ENCODE measurements around the gene ZNF784. TPM values are rescaled to one million over a fixed set of nuclear protein-coding genes. Genes with fewer than 3 reads are reported as not detected.
"Not testable (repeated sequence)": the region's sequence is repeated elsewhere in the genome, so short reads cannot be mapped to it uniquely, and the experiment has no call there.

Gene ZNF784
- total RNA-seq, 3 donors from 2014 or later, result 3.3 to 3.4 (median 3.4) TPM

- H3K4me1 Mint-ChIP-seq (ENCODE audit: low read depth), result peaks cover 21% of the 10 kb centered on the region
- no peak overlapping the region for H3K4me3 Mint-ChIP-seq
- H3K36me3 Mint-ChIP-seq (ENCODE audit: insufficient read depth), result peaks cover 14% of the 10 kb centered on the region
- no peaks in the 10 kb centered on the region for H3K9me3 Mint-ChIP-seq
- no peak for ATAC-seq
- no peaks in the 10 kb centered on the region for H3K27me3 Mint-ChIP-seq (ENCODE audit: low read depth)
- no peak for DNase-seq
Observed at GRCh38 chr19:55578031-55578760, 46.2 kb downstream of the ZNF784 start.

- H3K36me3 Mint-ChIP-seq (ENCODE audit: insufficient read depth), result peaks cover 14% of the 10 kb centered on the region
- no peak overlapping the region for H3K4me3 Mint-ChIP-seq
- no peaks in the 10 kb centered on the region for H3K27me3 Mint-ChIP-seq (ENCODE audit: low read depth)
- H3K4me1 Mint-ChIP-seq (ENCODE audit: low read depth), result peaks cover 16% of the 10 kb centered on the region
- DNase-seq (no peak), ATAC-seq (no peak)
- no peaks in the 10 kb centered on the region for H3K9me3 Mint-ChIP-seq
Observed at GRCh38 chr19:55576746-55577145, 47.6 kb downstream of the ZNF784 start.

GRCh38 chr19:55573929-55574328, 50.4 kb downstream of the ZNF784 start:
- not testable (repeated sequence) for H3K36me3 Mint-ChIP-seq (ENCODE audit: insufficient read depth); ATAC-seq; H3K4me3 Mint-ChIP-seq; H3K4me1 Mint-ChIP-seq (ENCODE audit: low read depth); H3K27me3 Mint-ChIP-seq (ENCODE audit: low read depth); H3K9me3 Mint-ChIP-seq; DNase-seq

Other genes with a start within 250 kb of the ZNF784 start
- not detected for gene TMEM190, start 247.7 kb downstream of the ZNF784 start, total RNA-seq
- gene TMEM238, start 240.3 kb downstream of the ZNF784 start, total RNA-seq, result 1 to 10 TPM; 6.1 to 8.8 (median 8.4) TPM
- gene RPL28, start 238.6 kb downstream of the ZNF784 start, total RNA-seq, result 1,000 to 10,000 TPM; 3,242 to 3,402 (median 3,363) TPM
- 100 to 1,000 TPM; 226 to 281 (median 237) TPM for gene UBE2S, start 216.8 kb downstream of the ZNF784 start, total RNA-seq
- not detected for gene SHISA7, start 181.3 kb downstream of the ZNF784 start, total RNA-seq
- 10 to 100 TPM; 63.2 to 65.1 (median 64.5) TPM for gene ISOC2, start 162.9 kb downstream of the ZNF784 start, total RNA-seq
- gene C19orf85, start 159.8 kb downstream of the ZNF784 start, total RNA-seq, result not detected
- gene ZNF628, start 147.9 kb downstream of the ZNF784 start, total RNA-seq, result 10 to 100 TPM; 11.0 to 12.6 (median 12.1) TPM
- gene NAT14, start 139.4 kb downstream of the ZNF784 start, total RNA-seq, result 10 to 100 TPM; 16.0 to 23.4 (median 17.6) TPM
- gene SSC5D, start 136.1 kb downstream of the ZNF784 start, total RNA-seq, result under 1 TPM; 0.29 to 0.66 (median 0.38) TPM
- not detected for gene SBK2, start 87.4 kb downstream of the ZNF784 start, total RNA-seq
- gene SBK3, start 79.0 kb downstream of the ZNF784 start, total RNA-seq, result not detected
- 10 to 100 TPM; 10.1 to 12.2 (median 11.0) TPM for gene ZNF579, start 43.7 kb downstream of the ZNF784 start, total RNA-seq
- gene FIZ1, start 25.0 kb downstream of the ZNF784 start, total RNA-seq, result 10 to 100 TPM; 31.4 to 35.5 (median 34.4) TPM
- gene ZNF524, start 24.3 kb downstream of the ZNF784 start, total RNA-seq, result 10 to 100 TPM; 12.5 to 12.6 (median 12.6) TPM
- gene ZNF865, start 18.9 kb downstream of the ZNF784 start, total RNA-seq, result 10 to 100 TPM; 14.5 to 15.9 (median 15.4) TPM
- 10 to 100 TPM; 27.1 to 31.5 (median 28.5) TPM for gene ZNF580, start 16.4 kb upstream of the ZNF784 start, total RNA-seq
- gene ZNF581, start 19.1 kb upstream of the ZNF784 start, total RNA-seq, result 10 to 100 TPM; 46.2 to 54.1 (median 52.7) TPM
- gene CCDC106, start 23.6 kb upstream of the ZNF784 start, total RNA-seq, result 1 to 10 TPM; 3.9 to 7.8 (median 4.8) TPM
- 100 to 1,000 TPM; 467 to 532 (median 476) TPM for gene U2AF2, start 30.5 kb upstream of the ZNF784 start, total RNA-seq
- gene EPN1, start 50.7 kb upstream of the ZNF784 start, total RNA-seq, result 10 to 100 TPM; 55.0 to 61.4 (median 55.2) TPM
- gene NLRP9, start 113.8 kb upstream of the ZNF784 start, total RNA-seq, result not detected
- gene RFPL4A, start 134.5 kb upstream of the ZNF784 start, total RNA-seq, result not detected
- gene RFPL4AL1, start 144.6 kb upstream of the ZNF784 start, total RNA-seq, result not detected
- gene NLRP11, start 207.4 kb upstream of the ZNF784 start, total RNA-seq, result under 1 TPM; 0.14 to 0.18 (median 0.18) TPM
- gene NLRP4, start 212.0 kb upstream of the ZNF784 start, total RNA-seq, result not detected

All from activated T-cell treated with anti-CD3 and anti-CD28 coated beads, Interleukin-2, amount 50 U/mL, for 4 hours (primary cell).